ENCODE results near the gene CMTM2. TPM values are rescaled to one million over a fixed set of nuclear protein-coding genes. Genes with fewer than 3 reads are reported as not detected.

The CMTM2 gene
- total RNA-seq, 1 donor from 2014 or later: not detected

- Mint-ChIP-seq H3K36me3 (ENCODE audit: low read depth, unreplicated experiment) (peaks cover 23% of the 10 kb centered on the region), H3K4me1 (ENCODE audit: low read depth, unreplicated experiment) (peaks cover 11% of the 10 kb centered on the region), H3K4me3 (ENCODE audit: unreplicated experiment) (no peak overlapping the region), H3K27ac (ENCODE audit: unreplicated experiment) (no peak overlapping the region), H3K9me3 (ENCODE audit: unreplicated experiment) (peaks cover 1% of the 10 kb centered on the region), H3K27me3 (ENCODE audit: low read depth, unreplicated experiment) (peaks cover 11% of the 10 kb centered on the region)
- peaks cover 5% of the 10 kb centered on the region for H3K4me1 ChIP-seq (ENCODE audit: insufficient read depth, low read length)
- no peak overlapping the region for H3K9ac ChIP-seq (ENCODE audit: low read length)
- DNase-seq (ENCODE audit: low read depth) (no peak), FAIRE-seq (no peak)
- H3K79me2 ChIP-seq (ENCODE audit: insufficient read depth, low read length): no peaks in the 10 kb centered on the region
- no peak overlapping the region for H2AFZ ChIP-seq (ENCODE audit: low read depth, low read length)
- no peaks in the 10 kb centered on the region for H3K9me3 ChIP-seq (ENCODE audit: insufficient read depth, low read depth, low read length)
- no peak overlapping the region for H3K27ac ChIP-seq (ENCODE audit: low read depth, low read length)
- H3K27me3 ChIP-seq (ENCODE audit: insufficient read depth, low read length): no peaks in the 10 kb centered on the region
- no peaks in the 10 kb centered on the region for H4K20me1 ChIP-seq (ENCODE audit: insufficient read depth, low read length)
- H3K4me3 ChIP-seq (ENCODE audit: insufficient read depth, low read depth, low read length): no peak overlapping the region
- H3K4me2 ChIP-seq (ENCODE audit: low read length): no peak overlapping the region
- peaks cover 6% of the 10 kb centered on the region for H3K36me3 ChIP-seq (ENCODE audit: insufficient read depth, low read length)
- TF ChIP-seq CTCF (IDR thresholded peaks at IDR 0.05; ENCODE audit: insufficient read depth, low read depth, low read length): no peak
- no peak for TF ChIP-seq EZH2 (IDR thresholded peaks at IDR 0.05; ENCODE audit: insufficient read depth, low read length)
Observed at GRCh38 chr16:66536525-66536924, 42.7 kb upstream of the CMTM2 start.

DNA sequence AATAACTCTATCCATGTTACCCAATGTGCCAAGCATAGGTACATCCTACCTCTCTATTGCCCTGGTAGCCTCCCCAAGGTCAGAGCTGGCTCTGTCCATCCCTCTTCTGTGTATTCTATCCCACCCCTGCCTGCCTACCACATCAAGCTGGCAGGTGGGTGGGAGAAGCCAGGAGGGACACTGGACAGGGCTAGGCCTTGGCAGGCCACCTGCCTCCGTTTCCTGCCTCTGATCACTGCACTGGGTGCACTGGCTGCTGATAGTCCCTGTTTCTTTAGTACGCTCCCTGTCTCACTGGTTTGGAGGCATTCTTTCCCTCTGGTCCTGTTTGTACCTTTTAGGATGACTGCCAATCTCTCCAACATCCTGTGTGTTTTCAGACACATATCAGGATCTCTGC is 42.0 kb upstream of the CMTM2 start:
- H3K36me3 Mint-ChIP-seq (ENCODE audit: low read depth, unreplicated experiment): peaks cover 20% of the 10 kb centered on the region
- H3K36me3 ChIP-seq (ENCODE audit: insufficient read depth, low read length): peaks cover 5% of the 10 kb centered on the region

More for the DNA sequence above, 42.0 kb upstream of the CMTM2 start:
- Histone ChIP-seq H3K27me3 (ENCODE audit: insufficient read depth, low read length) (no peaks in the 10 kb centered on the region), H3K4me1 (ENCODE audit: insufficient read depth, low read length) (peaks cover 5% of the 10 kb centered on the region), H3K79me2 (ENCODE audit: insufficient read depth, low read length) (no peaks in the 10 kb centered on the region), H2AFZ (ENCODE audit: low read depth, low read length) (no peak overlapping the region), H3K27ac (ENCODE audit: low read depth, low read length) (no peak overlapping the region), H3K9me3 (ENCODE audit: insufficient read depth, low read depth, low read length) (no peaks in the 10 kb centered on the region), H4K20me1 (ENCODE audit: insufficient read depth, low read length) (no peaks in the 10 kb centered on the region), H3K4me3 (ENCODE audit: insufficient read depth, low read depth, low read length) (no peak overlapping the region), H3K4me2 (ENCODE audit: low read length) (no peak overlapping the region), H3K9ac (ENCODE audit: low read length) (no peak overlapping the region)
- Mint-ChIP-seq H3K27me3 (ENCODE audit: low read depth, unreplicated experiment) (peaks cover 11% of the 10 kb centered on the region), H3K4me3 (ENCODE audit: unreplicated experiment) (no peak overlapping the region), H3K9me3 (ENCODE audit: unreplicated experiment) (peaks cover 3% of the 10 kb centered on the region), H3K4me1 (ENCODE audit: low read depth, unreplicated experiment) (peaks cover 11% of the 10 kb centered on the region), H3K27ac (ENCODE audit: unreplicated experiment) (no peak overlapping the region)
- TF ChIP-seq CTCF (IDR thresholded peaks at IDR 0.05; ENCODE audit: insufficient read depth, low read depth, low read length) (no peak), EZH2 (IDR thresholded peaks at IDR 0.05; ENCODE audit: insufficient read depth, low read length) (no peak)
- FAIRE-seq: no peak
- no peak for DNase-seq (ENCODE audit: low read depth)
